HUES48 (cell line): Measurements from ENCODE around the gene HOTAIR.
A peak's percentile ranks its signal among the peaks of the same experiment; 100 is the strongest.

ENCODE experiments used
- H3K27ac ChIP-seq: one replicate; pipeline ENCODE4 v1.7.0; 2013; ENCODE audit warnings: low read depth, low read length, inconsistent platforms
- H3K27me3 ChIP-seq: 2 replicates; pipeline ENCODE4 v1.6.1; 2013; ENCODE audit warnings: mild to moderate bottlenecking, low read length; ENCODE audit not compliant: control insufficient read depth, insufficient read depth
- H3K36me3 ChIP-seq: 2 replicates; pipeline ENCODE4 v1.6.1; 2013; ENCODE audit warnings: low read length; ENCODE audit not compliant: control insufficient read depth, insufficient read depth
- H3K4me1 ChIP-seq: 2 replicates; pipeline ENCODE4 v1.6.1; 2013; ENCODE audit warnings: mild to moderate bottlenecking, low read length; ENCODE audit not compliant: control insufficient read depth, insufficient read depth
- H3K4me3 ChIP-seq: 2 replicates; pipeline ENCODE4 v1.5.1; 2013; ENCODE audit warnings: mild to moderate bottlenecking, low read depth, low read length
- H3K9ac ChIP-seq: 2 replicates; pipeline ENCODE4 v1.6.1; 2013; ENCODE audit warnings: mild to moderate bottlenecking, low read depth, low read length, moderate library complexity
- H3K9me3 ChIP-seq: 2 replicates; pipeline ENCODE4 v1.6.1; 2013; ENCODE audit warnings: low read length; ENCODE audit not compliant: control insufficient read depth, insufficient read depth

HOTAIR gene

GRCh38 chr12:53996240-53997203, 21.8 kb upstream of the HOTAIR start:
- Histone ChIP-seq H3K9ac (no peak overlapping the region), H3K4me1 (peaks cover 10% of the 10 kb centered on the region; the same call in 1 of the 2 replicates), H3K4me3 (0 out of 2 replicates have a peak overlapping the region, but pooled peaks have one; percentile 12), H3K27ac (no peak overlapping the region), H3K27me3 (peaks cover 100% of the 10 kb centered on the region), H3K36me3 (no peaks in the 10 kb centered on the region), H3K9me3 (no peaks in the 10 kb centered on the region)

GRCh38 chr12:53995378-53996239, 20.9 kb upstream of the HOTAIR start:
- Histone ChIP-seq H3K27ac (no peak overlapping the region), H3K9ac (no peak overlapping the region), H3K9me3 (no peaks in the 10 kb centered on the region), H3K27me3 (peaks cover 100% of the 10 kb centered on the region), H3K4me1 (peaks cover 10% of the 10 kb centered on the region; the same call in 1 of the 2 replicates), H3K36me3 (no peaks in the 10 kb centered on the region), H3K4me3 (peak overlapping the region; percentile 17; the same call in 1 of the 2 replicates)

GRCh38 chr12:53995002-53995377, 20.2 kb upstream of the HOTAIR start:
- Histone ChIP-seq H3K36me3 (no peaks in the 10 kb centered on the region), H3K27ac (no peak overlapping the region), H3K4me3 (no peak overlapping the region), H3K9ac (no peak overlapping the region), H3K4me1 (peaks cover 7% of the 10 kb centered on the region; the same call in 1 of the 2 replicates), H3K27me3 (peaks cover 100% of the 10 kb centered on the region), H3K9me3 (no peaks in the 10 kb centered on the region)

- Histone ChIP-seq H3K9ac (no peak overlapping the region), H3K27me3 (peaks cover 100% of the 10 kb centered on the region), H3K27ac (no peak overlapping the region), H3K36me3 (no peaks in the 10 kb centered on the region), H3K9me3 (no peaks in the 10 kb centered on the region), H3K4me3 (no peak overlapping the region), H3K4me1 (peaks cover 3% of the 10 kb centered on the region; the same call in 1 of the 2 replicates)
Measured at GRCh38 chr12:53994264-53995001, 19.7 kb upstream of the HOTAIR start.

GRCh38 chr12:53994009-53994263, 19.2 kb upstream of the HOTAIR start:
- Histone ChIP-seq H3K4me3 (no peak overlapping the region), H3K9ac (no peak overlapping the region), H3K27me3 (peaks cover 100% of the 10 kb centered on the region), H3K9me3 (no peaks in the 10 kb centered on the region), H3K4me1 (peaks cover 3% of the 10 kb centered on the region; the same call in 1 of the 2 replicates), H3K36me3 (no peaks in the 10 kb centered on the region), H3K27ac (no peak overlapping the region)

GRCh38 chr12:53993162-53994008, 18.6 kb upstream of the HOTAIR start:
- Histone ChIP-seq H3K36me3 (no peaks in the 10 kb centered on the region), H3K27me3 (peaks cover 100% of the 10 kb centered on the region), H3K4me3 (no peak overlapping the region), H3K9ac (no peak overlapping the region), H3K4me1 (peaks cover 3% of the 10 kb centered on the region; the same call in 1 of the 2 replicates), H3K27ac (no peak overlapping the region), H3K9me3 (no peaks in the 10 kb centered on the region)

GRCh38 chr12:53992377-53992889, 17.7 kb upstream of the HOTAIR start:
- Histone ChIP-seq H3K27ac (no peak overlapping the region), H3K36me3 (no peaks in the 10 kb centered on the region), H3K9ac (no peak overlapping the region), H3K9me3 (no peaks in the 10 kb centered on the region), H3K4me1 (peaks cover 3% of the 10 kb centered on the region; the same call in 1 of the 2 replicates), H3K27me3 (peaks cover 100% of the 10 kb centered on the region), H3K4me3 (no peak overlapping the region)

GRCh38 chr12:53991077-53991460, 16.3 kb upstream of the HOTAIR start:
- Histone ChIP-seq H3K4me1 (peaks cover 3% of the 10 kb centered on the region; the same call in 1 of the 2 replicates), H3K9me3 (no peaks in the 10 kb centered on the region), H3K4me3 (no peak overlapping the region), H3K9ac (no peak overlapping the region), H3K27me3 (peaks cover 100% of the 10 kb centered on the region), H3K27ac (no peak overlapping the region), H3K36me3 (no peaks in the 10 kb centered on the region)

- Histone ChIP-seq H3K27me3 (peaks cover 100% of the 10 kb centered on the region), H3K27ac (no peak overlapping the region), H3K4me1 (peaks cover 3% of the 10 kb centered on the region; the same call in 1 of the 2 replicates)
Measured at GRCh38 chr12:53990311-53991076, 15.7 kb upstream of the HOTAIR start.

More at GRCh38 chr12:53990311-53991076, 15.7 kb upstream of the HOTAIR start:
- no peak overlapping the region for H3K4me3 ChIP-seq
- no peak overlapping the region for H3K9ac ChIP-seq
- H3K36me3 ChIP-seq: no peaks in the 10 kb centered on the region
- no peaks in the 10 kb centered on the region for H3K9me3 ChIP-seq
